ENCODE data around the gene SH3D21. TPM values are rescaled to one million over a fixed set of nuclear protein-coding genes. Genes with fewer than 3 reads are reported as not detected.

Gene SH3D21
- polyA plus RNA-seq, 3 donors = 0.56 TPM; not detected in 2

GRCh38 chr1:36268981-36269380 is 37.2 kb upstream of the SH3D21 start:
- H3K9ac ChIP-seq (ENCODE audit: insufficient read depth, low read length, poor library complexity, severe bottlenecking) = no peak overlapping the region
- peaks cover 96% of the 10 kb centered on the region for H4K20me1 ChIP-seq (ENCODE audit: insufficient read depth, low read length)
- Mint-ChIP-seq H3K4me3 (no peak overlapping the region), H3K9me3 (no peaks in the 10 kb centered on the region), H3K36me3 (peaks cover 47 to 69% of the 10 kb centered on the region in 2 donors), H3K4me1 (peaks cover 10% of the 10 kb centered on the region), H3K27me3 (ENCODE audit: low read depth in 3 of 3) (no peaks in the 10 kb centered on the region), H3K27ac (peak overlapping the region in 1 of 7 donors; percentile 9)
- no peaks in the 10 kb centered on the region for H3K4me1 ChIP-seq (ENCODE audit: control insufficient read depth in 1 of 2, insufficient read depth in 2 of 2, low read length in 2 of 2)
- DNase-seq = no peak
- no peak overlapping the region for H3K4me2 ChIP-seq (replicated peaks; ENCODE audit: extremely low read depth, low read length, poor library complexity, severe bottlenecking)
- no peak overlapping the region for H2AFZ ChIP-seq (ENCODE audit: insufficient read depth, low read depth, low read length, poor library complexity, severe bottlenecking)
- no peak overlapping the region for H3K27ac ChIP-seq (ENCODE audit: low read depth in 1 of 2, low read length in 2 of 2)
- no peaks in the 10 kb centered on the region for H3K9me3 ChIP-seq (replicated peaks in 1 of 2; ENCODE audit: control insufficient read depth in 1 of 2, insufficient read depth in 1 of 2, low read length in 2 of 2)
- no CpG with 5 or more reads among the region's 6 CpGs for WGBS (ENCODE audit: insufficient coverage)
- H3K36me3 ChIP-seq (replicated peaks in 1 of 2; ENCODE audit: control insufficient read depth in 1 of 2, insufficient read depth in 2 of 2, low read length in 2 of 2) = peaks cover 47 to 79% of the 10 kb centered on the region in 2 donors
- no peak overlapping the region for H3K4me3 ChIP-seq (replicated peaks in 1 of 3; ENCODE audit: low read depth in 2 of 3, low read length in 3 of 3)
- TF ChIP-seq CTCF (IDR thresholded peaks at IDR 0.05) = no peak
- H3K27me3 ChIP-seq (ENCODE audit: control insufficient read depth in 2 of 2, insufficient read depth in 2 of 2, low read length in 2 of 2) = no peaks in the 10 kb centered on the region
- intact Hi-C loops (cut with micrococcal nuclease) = loop anchor here in 1 of 2 donors (5.0 kb wide), 1 partner anchor 37 kb away; no protein-coding TSS in a partner anchor
- peaks cover 94% of the 10 kb centered on the region for H3K79me2 ChIP-seq (ENCODE audit: insufficient read depth, low read length)

- Histone ChIP-seq H2AFZ (ENCODE audit: insufficient read depth, low read depth, low read length, poor library complexity, severe bottlenecking) (no peak overlapping the region), H3K9ac (ENCODE audit: insufficient read depth, low read length, poor library complexity, severe bottlenecking) (no peak overlapping the region), H3K4me3 (replicated peaks in 1 of 3; ENCODE audit: low read depth in 2 of 3, low read length in 3 of 3) (no peak overlapping the region), H3K4me1 (ENCODE audit: control insufficient read depth in 1 of 2, insufficient read depth in 2 of 2, low read length in 2 of 2) (no peaks in the 10 kb centered on the region), H3K9me3 (replicated peaks in 1 of 2; ENCODE audit: control insufficient read depth in 1 of 2, insufficient read depth in 1 of 2, low read length in 2 of 2) (no peaks in the 10 kb centered on the region), H3K27ac (ENCODE audit: low read depth in 1 of 2, low read length in 2 of 2) (no peak overlapping the region), H4K20me1 (ENCODE audit: insufficient read depth, low read length) (peaks cover 94% of the 10 kb centered on the region), H3K36me3 (replicated peaks in 1 of 2; ENCODE audit: control insufficient read depth in 1 of 2, insufficient read depth in 2 of 2, low read length in 2 of 2) (peaks cover 43 to 79% of the 10 kb centered on the region in 2 donors), H3K4me2 (replicated peaks; ENCODE audit: extremely low read depth, low read length, poor library complexity, severe bottlenecking) (no peak overlapping the region), H3K79me2 (ENCODE audit: insufficient read depth, low read length) (peaks cover 94% of the 10 kb centered on the region), H3K27me3 (ENCODE audit: control insufficient read depth in 2 of 2, insufficient read depth in 2 of 2, low read length in 2 of 2) (no peaks in the 10 kb centered on the region)
- H3K27ac Mint-ChIP-seq = peak overlapping the region in 1 of 7 donors; percentile 55
- WGBS (ENCODE audit: insufficient coverage) = 90% methylated on average over 2 of the region's 2 CpGs
- no peaks in the 10 kb centered on the region for H3K9me3 Mint-ChIP-seq
- intact Hi-C loops (cut with micrococcal nuclease) = loop anchor here in 1 of 2 donors (5.0 kb wide), 1 partner anchor 37 kb away; no protein-coding TSS in a partner anchor
- TF ChIP-seq CTCF (IDR thresholded peaks at IDR 0.05) = no peak
- peaks cover 46 to 70% of the 10 kb centered on the region in 2 donors for H3K36me3 Mint-ChIP-seq
- H3K4me3 Mint-ChIP-seq = no peak overlapping the region
- no peak for DNase-seq
- H3K4me1 Mint-ChIP-seq = peaks cover 7% of the 10 kb centered on the region
- H3K27me3 Mint-ChIP-seq (ENCODE audit: low read depth in 3 of 3) = no peaks in the 10 kb centered on the region
These were observed 36.7 kb upstream of the SH3D21 start for GRCh38 chr1:36269408-36269838.

All from CD14-positive monocyte (primary cell).